HepG2 (cell line): ENCODE data around the gene CDC42SE2. TPM values are rescaled to one million over a fixed set of nuclear protein-coding genes. Genes with fewer than 3 reads are reported as not detected.

Experiments used
- ERF ChIP-seq: IDR thresholded peaks from 2 replicates; pipeline ENCODE4 v1.6.1; 2018; ENCODE audit warnings: missing biosample characterization, missing genetic modification reagents
- GATAD2A ChIP-seq: IDR thresholded peaks from 2 replicates; pipeline ENCODE4 v1.6.1; 2016
- MEF2D ChIP-seq: sonication (generic); formaldehyde crosslinking; IDR thresholded peaks from 2 replicates; pipeline ENCODE4 v1.5.1; 2020; ENCODE audit warnings: mild to moderate bottlenecking, missing genetic modification reagents
- MLX ChIP-seq: IDR thresholded peaks from 2 replicates; pipeline ENCODE4 v1.6.1; 2016
- NAIF1 ChIP-seq: sonication (generic); formaldehyde crosslinking; IDR thresholded peaks from 2 replicates; pipeline ENCODE4 v1.5.0; 2020; ENCODE audit warnings: mild to moderate bottlenecking, missing genetic modification reagents, borderline replicate concordance
- SALL1 ChIP-seq: sonication (generic); formaldehyde crosslinking; IDR thresholded peaks from 2 replicates; pipeline ENCODE4 v1.8.0; 2022; ENCODE audit warnings: mild to moderate bottlenecking, missing genetic modification reagents
- SOX13 ChIP-seq, 3 experiments: fragments of 450-650 bp in 1 of 3; sonication (generic) in 1 of 3; formaldehyde crosslinking in 1 of 3; IDR thresholded peaks in 2 of 3; conservative IDR thresholded peaks in 1 of 3; 2 replicates each; pipeline versions ENCODE4 v1.5.0 to v1.6.1; 2016 to 2020; ENCODE audit warnings: antibody characterized with exemption in 1 of 3, mild to moderate bottlenecking in 1 of 3, missing compliant biosample characterization in 1 of 3, missing genetic modification reagents in 1 of 3, moderate library complexity in 1 of 3
- ZMYM3 ChIP-seq: sonication (generic); formaldehyde crosslinking; IDR thresholded peaks from 2 replicates; pipeline ENCODE4 v1.5.1; 2020; ENCODE audit warnings: mild to moderate bottlenecking, missing genetic modification reagents
- ZNF280B ChIP-seq: sonication (generic); formaldehyde crosslinking; IDR thresholded peaks from 2 replicates; pipeline ENCODE4 v1.5.0; 2020; ENCODE audit warnings: missing genetic modification reagents, mild to moderate bottlenecking, borderline replicate concordance
- ZNF362 ChIP-seq: sonication (generic); formaldehyde crosslinking; IDR thresholded peaks from 2 replicates; pipeline ENCODE4 v1.4.0; 2020; ENCODE audit warnings: missing genetic modification reagents, mild to moderate bottlenecking, borderline replicate concordance
- polyA plus RNA-seq, 8 experiments: library from polyadenylated mRNA; depleted of rRNA in 3 of 8; stranded (reverse) in 7 of 8; unstranded in 1 of 8; fragments of >200 nt; fragmentation: Illumina TruSeq in 4 of 8; extraction: Trizol in 4 of 8; gene quantifications; 2 replicates each; pipeline versions ENCODE4 v1.2.1 to v1.2.3, GENCODE V29; 2011 to 2016; ENCODE audit warnings: low read depth in 4 of 8, missing spikeins in 1 of 8, mixed read lengths in 1 of 8; ENCODE audit not compliant: insufficient read depth in 1 of 8
- total RNA-seq, 5 experiments: library from RNA; depleted of rRNA; stranded (reverse); fragments of >200 nt; fragmentation: Illumina TruSeq; extraction: Trizol; gene quantifications; 2 replicates each; pipeline ENCODE4 v1.2.3, GENCODE V29; 2016; ENCODE audit warnings: low read depth in 1 of 5

The CDC42SE2 gene
- total and polyA plus RNA-seq, 2 of the 13 experiments (the other 11 are each of a cell fraction or from before 2014, with no cell fraction given), result 19.6 to 25.0 TPM

GRCh38 chr5:131379723-131380122 lies 115.9 kb downstream of the CDC42SE2 start (continued):
- TF ChIP-seq GATAD2A (peak; percentile 50; the same call in 1 of the 2 replicates), ZNF362 (CRISPR knock-in tag) (peak; percentile 91), MEF2D (CRISPR knock-in tag) (no peak), ZNF280B (no peak), ERF (CRISPR knock-in tag) (0 out of 2 replicates have a peak, but pooled peaks have one; percentile 13), NAIF1 (0 out of 2 replicates have a peak, but pooled peaks have one; percentile 52), SALL1 (CRISPR knock-in tag) (peak; percentile 60), ZMYM3 (CRISPR knock-in tag) (peak; percentile 34; the same call in 1 of the 2 replicates), SOX13 (IDR thresholded peaks at IDR 0.05) (no peak), SOX13 (CRISPR knock-in tag; conservative IDR thresholded peaks at IDR 0.05 in 1 of 2, IDR thresholded peaks at IDR 0.05 in 1 of 2) (peak in 1 of 2 experiments; percentile 62; a peak in 2 of 4 replicates), MLX (CRISPR knock-in tag) (no peak)
